T-helper 2 cell treated with Interferon-gamma antibody and Interleukin-4, amounts not matched to agents 5 μg/mL and 100 μg/mL, for 36 hours (primary cell): ENCODE measurements around the gene IQCK.

Experiments used
- DNase-seq: peaks from one replicate; pipeline ENCODE4 v3.0.0; 2021; ENCODE audit warnings: low spot score
- H3K27ac Mint-ChIP-seq: one replicate; pipeline ENCODE4 v1.8.0; 2021; ENCODE audit warnings: mild to moderate bottlenecking, mixed read lengths
- H3K27me3 Mint-ChIP-seq: one replicate; pipeline ENCODE4 v1.8.0; 2021; ENCODE audit warnings: low read depth, mixed read lengths
- H3K36me3 Mint-ChIP-seq: one replicate; pipeline ENCODE4 v1.8.0; 2021; ENCODE audit warnings: low read depth, mixed read lengths
- H3K4me1 Mint-ChIP-seq: one replicate; pipeline ENCODE4 v1.8.0; 2021; ENCODE audit warnings: low read depth, mixed read lengths
- H3K4me3 Mint-ChIP-seq: one replicate; pipeline ENCODE4 v1.8.0; 2022; ENCODE audit warnings: mild to moderate bottlenecking, moderate library complexity, mixed read lengths
- H3K9me3 Mint-ChIP-seq: one replicate; pipeline ENCODE4 v1.8.0; 2021; ENCODE audit warnings: mixed read lengths

IQCK gene

DNA sequence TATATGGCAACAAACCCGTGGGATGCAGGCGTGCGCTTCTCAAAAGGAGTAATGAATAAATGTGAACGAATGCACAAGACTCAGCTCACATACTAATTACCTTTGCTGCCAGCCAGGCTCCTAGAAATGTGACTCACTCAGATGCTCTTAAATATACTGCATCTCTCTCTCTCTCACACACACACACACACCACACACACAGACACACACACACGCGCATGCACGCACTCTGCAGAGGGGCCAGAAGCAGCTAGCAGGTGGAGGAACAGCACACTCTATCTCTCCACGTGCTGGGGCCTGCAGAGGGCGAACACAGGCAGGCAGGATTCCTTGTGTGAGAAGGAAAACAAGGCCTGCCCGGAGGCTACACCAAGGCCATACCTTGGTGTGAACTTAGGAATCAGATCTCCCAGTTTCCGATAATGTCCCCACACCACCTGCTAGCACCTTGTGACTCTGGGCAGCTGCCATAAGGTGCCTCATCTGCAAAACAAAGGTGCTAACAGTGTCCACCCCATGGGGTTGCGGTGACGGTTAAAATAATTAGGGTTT lies 161.2 kb downstream of the IQCK start:
- DNase-seq = no peak

DNA sequence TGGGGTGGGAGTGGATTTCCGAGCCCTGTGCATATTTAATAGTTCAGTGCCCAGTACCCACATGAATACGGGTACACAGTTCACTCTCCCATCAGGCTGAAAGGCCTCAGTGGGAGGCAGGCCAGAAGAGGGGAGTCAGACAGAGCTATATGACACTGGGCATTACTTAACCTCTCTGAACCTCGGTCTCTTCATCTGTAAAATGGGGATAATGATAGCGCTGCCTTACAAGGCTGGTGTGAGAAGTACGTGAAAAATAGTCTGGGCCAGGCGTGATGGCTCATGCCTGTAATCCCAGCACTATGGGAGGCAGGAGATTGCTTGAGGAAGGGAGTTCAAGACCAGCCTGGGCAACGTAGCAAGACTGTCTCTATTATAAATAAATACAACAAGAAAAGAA lies 163.0 kb downstream of the IQCK start:
- H3K36me3 Mint-ChIP-seq = no peaks in the 10 kb centered on the region
- no peak overlapping the region for H3K27ac Mint-ChIP-seq
- peaks cover 37% of the 10 kb centered on the region for H3K27me3 Mint-ChIP-seq
- no peak for DNase-seq
- H3K9me3 Mint-ChIP-seq = no peaks in the 10 kb centered on the region
- H3K4me1 Mint-ChIP-seq = peaks cover 7% of the 10 kb centered on the region
- H3K4me3 Mint-ChIP-seq = no peak overlapping the region

More for the DNA sequence above, 161.2 kb downstream of the IQCK start:
- H3K27me3 Mint-ChIP-seq = peaks cover 25% of the 10 kb centered on the region
- H3K4me3 Mint-ChIP-seq = no peak overlapping the region
- H3K27ac Mint-ChIP-seq = no peak overlapping the region
- no peaks in the 10 kb centered on the region for H3K36me3 Mint-ChIP-seq
- H3K4me1 Mint-ChIP-seq = no peaks in the 10 kb centered on the region
- H3K9me3 Mint-ChIP-seq = no peaks in the 10 kb centered on the region

DNA sequence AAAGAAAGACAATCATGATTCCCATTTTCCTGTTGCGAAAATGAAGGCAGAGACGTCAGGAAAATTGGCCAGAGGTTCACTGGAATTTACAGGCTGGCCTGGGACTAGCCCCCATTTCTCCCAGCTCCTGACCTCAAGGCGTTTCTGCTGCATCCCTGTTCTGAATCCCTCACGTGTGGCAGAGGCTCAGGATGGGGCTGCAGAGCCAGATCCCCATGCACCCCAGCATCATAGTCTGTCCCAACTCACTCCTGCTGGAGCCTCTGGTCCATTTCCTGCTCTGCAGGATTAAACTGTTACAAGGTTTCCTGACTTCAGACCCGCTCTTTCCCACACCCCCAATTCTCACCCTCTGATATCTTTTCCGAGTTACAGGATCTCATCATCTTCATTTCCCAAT lies 163.7 kb downstream of the IQCK start:
- Mint-ChIP-seq H3K4me3 (no peak overlapping the region), H3K27me3 (peaks cover 39% of the 10 kb centered on the region), H3K4me1 (peaks cover 13% of the 10 kb centered on the region), H3K9me3 (no peaks in the 10 kb centered on the region), H3K36me3 (no peaks in the 10 kb centered on the region), H3K27ac (no peak overlapping the region)
- DNase-seq = no peak

DNA sequence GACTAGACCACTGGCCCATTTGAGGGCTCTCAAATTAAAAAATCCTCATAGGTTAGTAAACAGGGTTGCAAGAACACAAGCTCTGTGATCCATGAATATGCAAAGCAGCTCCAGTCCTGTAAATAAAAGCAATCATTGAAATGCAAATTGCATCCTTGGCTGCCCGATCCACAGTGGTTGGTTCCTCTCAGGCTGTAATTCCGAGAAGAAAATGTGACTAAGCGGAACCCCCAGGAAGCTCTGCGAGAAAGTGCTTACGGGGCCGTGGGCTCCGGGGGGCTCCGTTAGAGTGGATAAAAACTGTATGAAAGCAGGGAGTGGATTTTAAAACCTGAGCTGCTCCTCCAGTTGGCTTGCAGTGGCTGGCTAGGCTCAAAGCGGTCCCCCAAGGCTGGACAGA lies 164.1 kb downstream of the IQCK start:
- Mint-ChIP-seq H3K4me1 (peaks cover 13% of the 10 kb centered on the region), H3K27ac (no peak overlapping the region), H3K27me3 (peaks cover 39% of the 10 kb centered on the region), H3K9me3 (no peaks in the 10 kb centered on the region), H3K4me3 (no peak overlapping the region), H3K36me3 (no peaks in the 10 kb centered on the region)
- DNase-seq = no peak

DNA sequence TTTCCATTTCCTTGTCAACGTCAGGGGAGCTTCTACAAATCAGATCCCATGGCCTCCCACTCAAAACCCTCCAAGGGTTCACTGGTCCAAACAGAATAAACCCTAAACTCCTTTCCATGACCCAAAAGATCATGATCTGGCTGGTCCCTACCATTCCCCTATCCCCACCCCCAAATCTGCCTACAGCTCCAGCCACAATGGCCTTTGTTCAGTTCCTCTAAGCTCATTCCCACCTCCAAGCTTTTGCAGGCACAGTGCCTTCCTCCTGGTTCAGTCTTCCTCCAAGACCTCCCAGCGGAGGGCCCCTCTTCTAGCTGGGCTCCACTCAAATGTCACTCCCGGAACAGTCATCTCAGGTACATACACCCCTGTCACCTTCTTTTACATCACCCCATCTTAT lies 164.6 kb downstream of the IQCK start:
- H3K36me3 Mint-ChIP-seq = no peaks in the 10 kb centered on the region
- H3K4me3 Mint-ChIP-seq = no peak overlapping the region
- no peaks in the 10 kb centered on the region for H3K9me3 Mint-ChIP-seq
- no peak for DNase-seq
- no peak overlapping the region for H3K27ac Mint-ChIP-seq
- peaks cover 39% of the 10 kb centered on the region for H3K27me3 Mint-ChIP-seq
- H3K4me1 Mint-ChIP-seq = peaks cover 13% of the 10 kb centered on the region

DNA sequence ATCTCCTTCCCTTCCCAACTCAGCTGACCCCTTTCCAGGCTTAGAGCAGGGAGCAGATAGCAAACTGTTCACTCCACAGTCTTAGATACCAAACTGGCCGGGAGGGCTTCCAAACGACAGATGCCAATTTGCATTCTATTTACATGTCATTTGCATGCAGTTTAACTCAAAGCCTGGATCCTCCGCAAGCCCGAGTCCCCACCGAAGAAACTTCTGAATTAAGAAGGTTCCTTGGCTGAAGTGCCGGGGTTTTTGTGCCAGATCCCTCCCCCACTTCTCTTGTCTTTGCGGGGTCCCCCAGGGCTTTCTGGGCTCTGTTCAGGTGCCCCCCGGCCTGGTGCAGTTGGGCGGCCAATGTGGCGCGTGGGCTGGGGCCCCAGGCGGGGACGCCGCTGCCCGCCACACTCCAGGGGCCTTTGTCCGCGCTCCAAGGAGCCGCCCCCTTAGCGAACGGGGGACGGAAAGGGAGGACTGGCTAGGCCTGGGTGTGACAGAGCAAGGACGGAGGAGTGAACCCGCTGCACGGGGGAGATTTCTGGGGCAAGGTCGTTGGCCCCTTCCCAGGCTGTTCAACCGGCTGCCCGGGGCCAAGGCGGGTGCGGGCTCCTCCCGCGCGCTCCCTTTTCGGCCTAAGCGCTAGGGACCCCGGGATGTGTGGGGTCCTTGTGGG lies 165.4 kb downstream of the IQCK start:
- Mint-ChIP-seq H3K4me1 (peaks cover 13% of the 10 kb centered on the region), H3K27me3 (peaks cover 39% of the 10 kb centered on the region), H3K27ac (no peak overlapping the region), H3K9me3 (no peaks in the 10 kb centered on the region), H3K4me3 (no peak overlapping the region), H3K36me3 (no peaks in the 10 kb centered on the region)
- no peak for DNase-seq

DNA sequence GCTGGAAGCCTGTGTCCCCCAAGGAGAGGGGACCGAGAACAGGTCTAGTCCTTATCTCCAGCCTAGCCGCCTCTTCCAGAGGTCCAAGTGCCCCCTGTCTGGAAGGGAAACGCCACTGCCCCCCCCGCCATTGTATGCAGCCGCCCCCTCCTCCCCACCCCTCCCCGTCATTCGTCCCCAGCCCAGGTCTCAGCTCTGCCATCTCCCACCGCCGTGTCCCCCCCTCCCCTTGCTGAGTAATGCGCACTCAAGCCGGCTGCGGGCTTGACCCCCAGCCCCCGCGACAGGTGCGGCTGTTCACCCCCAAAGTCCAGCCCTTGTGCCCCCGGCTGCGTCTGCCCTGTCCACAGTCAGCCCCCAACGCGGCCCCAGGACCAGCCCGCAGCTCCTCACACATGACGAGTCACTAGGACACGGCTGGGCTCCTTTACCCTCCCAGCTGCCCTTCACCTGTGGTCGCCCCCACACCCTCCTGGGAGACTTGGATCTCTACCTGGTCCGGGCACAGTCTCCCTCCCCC lies 166.0 kb downstream of the IQCK start:
- no peaks in the 10 kb centered on the region for H3K9me3 Mint-ChIP-seq
- peak overlapping the region; percentile 42 for H3K4me3 Mint-ChIP-seq
- no peaks in the 10 kb centered on the region for H3K36me3 Mint-ChIP-seq
- H3K4me1 Mint-ChIP-seq = peaks cover 13% of the 10 kb centered on the region
- DNase-seq = no peak
- peaks cover 39% of the 10 kb centered on the region for H3K27me3 Mint-ChIP-seq
- no peak overlapping the region for H3K27ac Mint-ChIP-seq

DNA sequence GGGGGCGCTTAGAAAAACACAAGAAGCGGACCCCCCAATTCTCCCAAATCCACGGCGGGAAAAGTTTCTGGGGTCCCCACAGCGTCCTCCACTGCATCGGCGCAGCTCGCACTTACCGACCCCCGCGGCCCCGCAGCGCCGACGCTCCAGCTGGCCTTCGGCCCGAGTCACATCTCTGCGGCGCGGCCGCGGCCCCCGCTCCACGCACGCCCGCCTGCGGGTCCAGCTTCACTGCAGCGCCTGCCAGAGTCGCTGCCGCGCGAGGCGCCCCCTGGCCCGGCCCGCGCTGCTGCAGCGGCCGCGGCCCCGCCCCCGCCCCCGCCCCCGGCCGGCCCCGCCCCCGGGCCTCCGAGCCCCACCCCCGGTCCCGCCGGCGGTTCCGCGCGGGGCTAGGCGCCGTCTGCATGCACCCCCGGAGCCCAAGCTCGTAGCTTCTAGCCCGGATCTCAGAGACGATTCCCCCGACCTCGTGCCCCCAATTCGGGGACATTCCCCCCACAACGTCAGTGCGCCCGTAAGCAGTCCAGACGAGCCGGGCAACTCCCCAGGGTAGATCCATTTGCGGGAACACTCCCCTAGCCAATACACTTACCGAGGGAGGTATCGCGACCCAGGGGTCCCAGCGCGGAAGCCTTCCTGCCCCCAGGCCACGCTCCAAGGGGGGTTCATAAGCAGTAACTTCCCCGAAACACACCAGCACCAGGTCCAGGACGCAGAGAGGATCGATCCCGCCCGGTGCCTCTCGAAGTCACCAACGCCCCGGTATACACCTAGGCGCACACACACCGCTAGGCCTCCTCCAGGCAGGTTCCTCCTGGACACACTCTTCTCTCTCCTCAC lies 166.8 kb downstream of the IQCK start, which contains the start of gene GPRC5B:
Gene GPRC5B (minus strand): TSS at position 238 of the 840 bp plus-strand sequence. CDS start 12,003 bp downstream, outside the sequence.
- H3K9me3 Mint-ChIP-seq = no peaks in the 10 kb centered on the region
- H3K4me1 Mint-ChIP-seq = peaks cover 13% of the 10 kb centered on the region
- DNase-seq = peak; percentile 12
- H3K27me3 Mint-ChIP-seq = peaks cover 39% of the 10 kb centered on the region
- H3K27ac Mint-ChIP-seq = no peak within 1 kb of the TSS
- peak within 1 kb of the TSS; percentile 79 for H3K4me3 Mint-ChIP-seq
- no peaks in the 10 kb centered on the region for H3K36me3 Mint-ChIP-seq

DNA sequence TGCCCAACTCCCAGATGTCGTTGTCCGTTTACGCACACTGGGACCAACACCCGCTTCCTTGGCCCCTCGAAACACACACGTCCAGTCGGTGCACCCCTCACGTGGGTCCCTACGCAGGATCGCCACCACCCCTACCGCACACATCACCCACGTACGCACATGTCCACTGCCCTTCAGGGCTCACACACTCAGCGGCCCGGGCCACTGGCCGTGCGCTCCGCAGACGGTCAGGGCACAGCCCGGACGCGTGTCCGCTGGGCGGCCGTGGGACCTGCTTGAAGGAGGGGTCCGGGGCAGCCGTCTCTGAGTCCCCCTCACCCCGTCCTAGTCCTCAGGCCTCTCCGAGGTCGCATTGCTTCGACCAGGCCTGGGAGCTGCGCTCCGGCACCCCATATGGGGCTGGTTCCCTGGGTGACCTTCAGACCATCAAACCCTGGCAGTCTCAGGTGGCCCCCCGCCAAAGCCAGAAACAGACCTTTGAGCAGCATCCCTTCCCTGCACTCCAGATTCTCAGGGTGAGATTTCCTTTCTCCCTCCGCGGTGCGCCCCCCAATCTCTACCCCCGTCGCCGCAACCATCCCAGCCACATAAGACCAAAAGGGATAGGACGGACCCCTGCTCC lies 167.5 kb downstream of the IQCK start:
- DNase-seq = no peak
- H3K27ac Mint-ChIP-seq = no peak overlapping the region
- peak overlapping the region; percentile 79 for H3K4me3 Mint-ChIP-seq
- H3K9me3 Mint-ChIP-seq = no peaks in the 10 kb centered on the region
- peaks cover 39% of the 10 kb centered on the region for H3K27me3 Mint-ChIP-seq
- H3K4me1 Mint-ChIP-seq = peaks cover 13% of the 10 kb centered on the region
- no peaks in the 10 kb centered on the region for H3K36me3 Mint-ChIP-seq

DNA sequence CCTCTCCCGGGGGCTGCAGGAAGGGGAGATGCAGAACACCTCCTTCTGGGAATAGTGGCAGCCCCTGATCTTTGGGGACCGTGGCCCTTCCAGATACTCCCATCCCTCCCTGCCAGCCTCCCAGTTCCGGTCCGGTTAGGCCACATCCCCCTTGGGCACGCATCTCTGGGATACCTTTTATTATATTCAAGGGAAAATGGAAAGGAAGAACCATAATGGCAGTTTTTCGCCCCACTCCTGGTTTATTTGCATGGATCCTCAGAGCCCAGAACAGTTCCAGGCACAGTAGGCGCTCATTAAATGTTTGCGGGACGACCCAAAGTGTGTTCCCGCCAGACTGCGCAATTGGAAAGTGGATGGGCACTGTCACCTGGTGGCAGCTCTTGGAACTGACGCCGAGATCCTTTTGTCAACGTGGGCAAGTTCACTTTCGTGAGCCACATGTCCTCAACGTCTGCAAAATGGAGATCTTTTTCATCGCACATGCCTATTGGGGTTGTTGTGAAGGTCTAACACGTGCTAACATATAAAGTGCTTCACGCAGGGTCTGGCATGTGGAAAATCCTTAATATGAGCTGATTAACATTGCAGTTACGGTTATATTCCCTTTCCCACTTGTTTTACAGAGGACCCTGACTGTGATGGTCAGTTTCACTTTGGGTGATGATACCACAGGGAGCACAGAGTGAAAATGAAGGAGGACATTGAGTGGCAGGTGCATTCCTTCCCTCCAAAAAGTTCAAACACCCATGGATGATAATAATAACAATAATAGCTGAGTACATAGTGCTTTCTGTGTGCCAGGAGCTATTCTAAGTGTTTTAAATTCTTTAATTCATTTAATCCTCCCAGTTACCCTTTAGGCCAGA lies 168.2 kb downstream of the IQCK start:
- Mint-ChIP-seq H3K4me3 (peak overlapping the region; percentile 79), H3K27me3 (peaks cover 36% of the 10 kb centered on the region), H3K9me3 (no peaks in the 10 kb centered on the region), H3K4me1 (peaks cover 13% of the 10 kb centered on the region), H3K27ac (peak overlapping the region; percentile 0), H3K36me3 (no peaks in the 10 kb centered on the region)
- DNase-seq = peak; percentile 75

DNA sequence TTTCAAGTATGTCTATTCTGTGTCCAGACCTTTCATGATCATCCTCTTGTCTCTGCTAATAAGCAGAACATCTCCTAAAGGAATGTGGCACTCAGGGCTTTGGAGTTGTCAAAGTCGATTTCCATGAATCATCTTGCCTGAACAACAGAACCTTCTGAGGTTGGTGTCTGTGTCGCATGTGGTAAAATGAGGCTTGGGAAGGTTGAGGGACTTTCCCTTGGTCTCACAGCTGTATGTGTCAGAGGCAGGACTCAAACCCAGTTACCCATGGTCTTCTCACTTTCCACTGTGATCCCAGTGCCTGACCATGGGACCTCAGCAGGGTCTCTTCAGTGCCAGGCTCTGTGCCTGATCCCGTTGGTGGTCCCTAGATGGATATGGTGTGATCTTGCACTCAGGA lies 170.8 kb downstream of the IQCK start:
- DNase-seq = peak; percentile 6
- H3K9me3 Mint-ChIP-seq = no peaks in the 10 kb centered on the region
- H3K27me3 Mint-ChIP-seq = peaks cover 17% of the 10 kb centered on the region
- no peak overlapping the region for H3K27ac Mint-ChIP-seq
- no peak overlapping the region for H3K4me3 Mint-ChIP-seq
- peaks cover 13% of the 10 kb centered on the region for H3K4me1 Mint-ChIP-seq
- no peaks in the 10 kb centered on the region for H3K36me3 Mint-ChIP-seq

DNA sequence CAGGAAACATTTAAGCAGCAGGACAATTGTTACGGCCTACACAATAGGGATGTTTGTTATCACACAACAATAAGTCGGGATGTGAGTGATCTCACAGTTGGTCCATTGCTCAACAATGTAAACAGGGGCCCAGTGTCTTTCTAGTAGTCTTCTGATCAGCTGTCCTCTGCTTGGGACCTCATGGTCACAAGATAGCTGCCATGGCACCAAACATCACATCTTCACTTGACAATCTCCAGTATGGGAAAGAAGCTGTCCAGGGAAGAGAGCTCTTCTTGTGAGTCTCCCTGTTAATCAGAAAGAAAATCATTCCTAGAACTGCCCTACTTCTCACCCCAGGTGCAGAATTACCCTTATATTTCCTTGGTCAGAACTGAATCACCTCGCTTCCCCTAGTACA lies 172.8 kb downstream of the IQCK start:
- Mint-ChIP-seq H3K36me3 (no peaks in the 10 kb centered on the region), H3K9me3 (no peaks in the 10 kb centered on the region), H3K27me3 (peaks cover 4% of the 10 kb centered on the region), H3K4me3 (no peak overlapping the region), H3K4me1 (peaks cover 7% of the 10 kb centered on the region), H3K27ac (no peak overlapping the region)
- DNase-seq = no peak

DNA sequence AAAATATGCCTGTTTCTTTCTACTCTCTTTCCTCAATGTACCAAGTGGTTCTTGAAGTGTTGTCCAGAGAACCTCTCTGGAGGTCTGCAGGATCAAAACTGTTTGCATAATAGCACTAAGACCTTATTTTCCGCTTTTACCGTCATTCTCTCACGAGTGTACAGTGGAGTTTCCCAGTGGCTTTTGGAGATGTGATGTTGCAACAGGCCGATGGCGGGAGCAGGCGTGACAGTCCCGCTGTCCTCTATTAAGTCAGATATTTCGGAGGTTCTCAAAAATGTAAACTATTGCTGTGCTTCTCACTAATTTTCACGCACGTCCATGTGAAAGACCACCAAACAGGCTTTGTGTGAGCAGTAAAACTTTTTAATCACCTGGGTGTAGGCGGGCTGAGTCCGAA lies 174.8 kb downstream of the IQCK start:
- Mint-ChIP-seq H3K27me3 (no peaks in the 10 kb centered on the region), H3K9me3 (no peaks in the 10 kb centered on the region), H3K4me1 (no peaks in the 10 kb centered on the region), H3K4me3 (no peak overlapping the region), H3K27ac (no peak overlapping the region), H3K36me3 (no peaks in the 10 kb centered on the region)
- no peak for DNase-seq
